Ectodermal cell (in vitro differentiated cells): ENCODE results near the gene TLCD3B.

Source experiments
- H3K27ac ChIP-seq: 2 replicates; pipeline ENCODE4 v1.7.0; 2013; ENCODE audit warnings: mild to moderate bottlenecking, low read depth, low read length; ENCODE audit not compliant: insufficient read depth, poor library complexity, severe bottlenecking
- H3K27me3 ChIP-seq: 2 replicates; pipeline ENCODE4 v1.7.0; 2013; ENCODE audit warnings: mild to moderate bottlenecking, low read length; ENCODE audit not compliant: insufficient read depth, control insufficient read depth, poor library complexity, severe bottlenecking
- H3K36me3 ChIP-seq: one replicate; pipeline ENCODE4 v1.7.0; 2013; ENCODE audit warnings: low read length; ENCODE audit not compliant: control insufficient read depth, insufficient read depth
- H3K4me1 ChIP-seq: one replicate; pipeline ENCODE4 v1.7.0; 2013; ENCODE audit warnings: low read length; ENCODE audit not compliant: control insufficient read depth, insufficient read depth
- H3K4me3 ChIP-seq: 2 replicates; pipeline ENCODE4 v1.7.0; 2013; ENCODE audit warnings: low read depth, low read length, control low read depth; ENCODE audit not compliant: insufficient read depth
- H3K9me3 ChIP-seq: 2 replicates; pipeline ENCODE4 v1.7.0; 2013; ENCODE audit warnings: mild to moderate bottlenecking, low read length, moderate library complexity; ENCODE audit not compliant: control insufficient read depth
- WGBS, 2 experiments: methylation state at CpG; one replicate each; pipeline ENCODE4 v1.1.7; 2013; ENCODE audit warnings: missing lambda C conversion rate in 2 of 2; 5-methylcytosine and 5-hydroxymethylcytosine counted together

TLCD3B gene

GRCh38 chr16:29978564-29979270, 52.4 kb downstream of the TLCD3B start:
- no peaks in the 10 kb centered on the region for H3K9me3 ChIP-seq
- no peak overlapping the region for H3K27ac ChIP-seq
- 94 to 95% methylated on average over 9 of the region's 9 CpGs for WGBS, 2 experiments
- peaks cover 26% of the 10 kb centered on the region for H3K4me1 ChIP-seq
- no peak overlapping the region for H3K4me3 ChIP-seq
- H3K27me3 ChIP-seq = no peaks in the 10 kb centered on the region
- H3K36me3 ChIP-seq = peaks cover 55% of the 10 kb centered on the region

GRCh38 chr16:29978081-29978480, 53.0 kb downstream of the TLCD3B start:
- Histone ChIP-seq H3K4me3 (no peak overlapping the region), H3K4me1 (peaks cover 26% of the 10 kb centered on the region), H3K27ac (no peak overlapping the region), H3K27me3 (no peaks in the 10 kb centered on the region), H3K9me3 (peaks cover under 1% of the 10 kb centered on the region), H3K36me3 (peaks cover 48% of the 10 kb centered on the region)
- 96 to 97% methylated on average over 9 of the region's 9 CpGs for WGBS, 2 experiments

- Histone ChIP-seq H3K4me3 (no peak overlapping the region), H3K27ac (no peak overlapping the region), H3K9me3 (peaks cover 3% of the 10 kb centered on the region), H3K27me3 (no peaks in the 10 kb centered on the region), H3K36me3 (peaks cover 40% of the 10 kb centered on the region), H3K4me1 (peaks cover 26% of the 10 kb centered on the region)
- 89 to 90% methylated on average over 9 of the region's 9 CpGs for WGBS, 2 experiments
These were observed 53.8 kb downstream of the TLCD3B start for GRCh38 chr16:29977063-29977825.

DNA sequence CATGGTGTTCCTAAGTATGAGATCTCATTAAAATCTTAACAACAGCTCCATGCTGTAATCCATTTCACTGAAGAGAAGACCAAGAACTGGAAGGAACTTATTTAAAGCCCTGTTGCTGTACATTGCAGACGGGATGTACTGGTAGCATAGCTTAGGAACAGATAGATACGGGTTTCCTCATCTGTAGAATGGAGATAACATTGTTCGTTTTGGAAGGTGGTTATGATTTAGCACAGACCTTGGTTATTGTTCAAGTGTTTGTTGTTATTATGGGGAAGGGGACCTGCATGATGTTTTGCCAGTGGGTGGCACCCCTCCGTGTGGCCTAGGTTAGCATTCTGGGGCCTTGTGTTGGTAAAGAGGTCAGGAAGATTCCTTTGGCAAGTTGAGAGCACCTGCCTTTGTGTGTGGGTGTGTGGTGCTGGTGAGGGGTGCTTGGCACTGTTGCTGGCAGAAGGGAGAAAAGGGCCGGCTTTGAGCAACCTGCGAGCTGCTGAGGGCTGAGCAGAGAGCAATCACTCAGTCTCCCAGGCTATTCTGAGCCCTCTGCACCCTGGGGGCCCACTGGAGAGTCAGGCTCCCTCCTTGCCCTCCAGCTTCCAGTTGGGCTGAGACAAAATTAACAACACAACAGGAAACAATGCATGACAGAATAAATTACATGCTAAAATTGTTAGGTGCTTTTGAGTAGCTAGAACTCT, 55.1 kb downstream of the TLCD3B start:
- 46 to 54% methylated on average over 6 of the region's 6 CpGs for WGBS, 2 experiments
- H3K27ac ChIP-seq = no peak overlapping the region
- no peaks in the 10 kb centered on the region for H3K27me3 ChIP-seq

DNA sequence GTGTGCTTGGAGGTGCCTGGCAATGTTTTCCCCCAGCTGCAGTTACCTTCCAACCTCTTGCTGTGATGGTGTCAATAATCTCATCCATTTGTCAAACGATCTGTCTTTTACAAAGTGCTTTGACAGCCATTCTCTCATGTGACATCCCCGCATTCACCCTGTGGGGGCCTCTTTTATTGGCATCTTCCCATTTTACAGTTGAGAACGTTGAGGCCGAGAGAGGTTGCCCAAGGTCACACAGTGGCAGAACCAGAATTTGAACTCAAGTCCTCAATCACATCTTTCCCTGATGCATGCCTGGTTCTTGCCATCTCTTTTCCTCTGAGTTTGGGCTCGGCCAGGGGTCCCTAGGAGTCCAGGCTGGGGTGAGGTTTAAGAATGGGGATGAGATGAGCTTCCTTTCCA, 55.9 kb downstream of the TLCD3B start:
- peaks cover 22% of the 10 kb centered on the region for H3K36me3 ChIP-seq
- H3K4me3 ChIP-seq = peak overlapping the region; percentile 64
- peaks cover 26% of the 10 kb centered on the region for H3K4me1 ChIP-seq
- H3K27ac ChIP-seq = no peak overlapping the region
- no peaks in the 10 kb centered on the region for H3K27me3 ChIP-seq
- WGBS, 2 experiments = 77 to 85% methylated on average over 5 of the region's 5 CpGs
- H3K9me3 ChIP-seq = peaks cover 3% of the 10 kb centered on the region

More for the DNA sequence above, 55.1 kb downstream of the TLCD3B start:
- Histone ChIP-seq H3K4me1 (peaks cover 26% of the 10 kb centered on the region), H3K9me3 (peaks cover 3% of the 10 kb centered on the region), H3K4me3 (peak overlapping the region; percentile 64), H3K36me3 (peaks cover 29% of the 10 kb centered on the region)
